ENCODE data around the gene TAX1BP1. TPM values are rescaled to one million over a fixed set of nuclear protein-coding genes. Genes with fewer than 3 reads are reported as not detected.

The TAX1BP1 gene
- total and polyA plus RNA-seq, 4 donors = 35.7 to 57.1 (median 52.9) TPM

GRCh38 chr7:27788437-27788836 lies 48.5 kb downstream of the TAX1BP1 start:
- H3K9me3 ChIP-seq (ENCODE audit: control insufficient read depth in 4 of 4, low read length in 3 of 4) = no peaks in the 10 kb centered on the region
- H3K27me3 ChIP-seq (ENCODE audit: control insufficient read depth in 4 of 4, insufficient read depth in 4 of 4, low read length in 3 of 4) = no peaks in the 10 kb centered on the region
- no peak overlapping the region for H3K4me3 ChIP-seq (ENCODE audit: low read depth in 1 of 3, low read length in 3 of 3)
- no peak overlapping the region for H3K9ac ChIP-seq (ENCODE audit: low read depth in 1 of 2, low read length in 2 of 2)
- peaks cover 3 to 31% (median 27%) of the 10 kb centered on the region in 4 donors for H3K36me3 ChIP-seq (ENCODE audit: control insufficient read depth in 4 of 4, insufficient read depth in 3 of 4, low read depth in 1 of 4, low read length in 3 of 4)
- DNase-seq (ENCODE audit: low spot score) = no peak
- peaks cover 0 to 4% (median 3%) of the 10 kb centered on the region in 4 donors for H3K4me1 ChIP-seq (ENCODE audit: control insufficient read depth in 4 of 4, insufficient read depth in 4 of 4, low read length in 3 of 4)
- H3K27ac ChIP-seq (ENCODE audit: low read depth in 1 of 2, low read length in 2 of 2) = no peak overlapping the region
- no peak for TF ChIP-seq YY1 (IDR thresholded peaks at IDR 0.05)
- no peak for TF ChIP-seq SP1 (IDR thresholded peaks at IDR 0.05)
- no peak for TF ChIP-seq NR2F2 (IDR thresholded peaks at IDR 0.05)
- TF ChIP-seq ZBTB33 (IDR thresholded peaks at IDR 0.05) = no peak
- TF ChIP-seq EGR1 (IDR thresholded peaks at IDR 0.05; ENCODE audit: low read depth in 2 of 2) = no peak
- TF ChIP-seq FOXA1 (IDR thresholded peaks at IDR 0.05) = no peak
- no peak for TF ChIP-seq MAX (IDR thresholded peaks at IDR 0.05)
- no peak for TF ChIP-seq FOXA2 (IDR thresholded peaks at IDR 0.05)
- TF ChIP-seq ATF3 (IDR thresholded peaks at IDR 0.05) = no peak

GRCh38 chr7:27793780-27794179 lies 53.8 kb downstream of the TAX1BP1 start:
- H3K9ac ChIP-seq (ENCODE audit: low read depth in 1 of 2, low read length in 2 of 2) = no peak overlapping the region
- peaks cover 4 to 30% (median 27%) of the 10 kb centered on the region in 4 donors for H3K36me3 ChIP-seq (ENCODE audit: control insufficient read depth in 4 of 4, insufficient read depth in 3 of 4, low read depth in 1 of 4, low read length in 3 of 4)
- WGBS = 91% methylated on average over 1 of the region's 1 CpG
- DNase-seq (ENCODE audit: low spot score) = no peak
- no peak for TF ChIP-seq RAD21 (IDR thresholded peaks at IDR 0.05)
- TF ChIP-seq REST (IDR thresholded peaks at IDR 0.05) = no peak
- no peak for TF ChIP-seq ATF3 (IDR thresholded peaks at IDR 0.05)
- TF ChIP-seq FOXA2 (IDR thresholded peaks at IDR 0.05) = no peak
- no peak for TF ChIP-seq TAF1 (conservative IDR thresholded peaks at IDR 0.05)
- no peak for TF ChIP-seq MAX (IDR thresholded peaks at IDR 0.05)
- TF ChIP-seq HNF4G (IDR thresholded peaks at IDR 0.05) = no peak
- no peaks in the 10 kb centered on the region for H3K9me3 ChIP-seq (ENCODE audit: control insufficient read depth in 4 of 4, low read length in 3 of 4)
- no peaks in the 10 kb centered on the region for H3K4me1 ChIP-seq (ENCODE audit: control insufficient read depth in 4 of 4, insufficient read depth in 4 of 4, low read length in 3 of 4)
- no peak overlapping the region for H3K27ac ChIP-seq (ENCODE audit: low read depth in 1 of 2, low read length in 2 of 2)
- H3K27me3 ChIP-seq (ENCODE audit: control insufficient read depth in 4 of 4, insufficient read depth in 4 of 4, low read length in 3 of 4) = no peaks in the 10 kb centered on the region
- H3K4me3 ChIP-seq (ENCODE audit: low read depth in 1 of 3, low read length in 3 of 3) = no peak overlapping the region

All from liver (tissue), 9 donors.